BLaER1 (cell line): ENCODE measurements around the gene OXCT1.
"Not testable (repeated sequence)": the region's sequence is repeated elsewhere in the genome, so short reads cannot be mapped to it uniquely, and the experiment has no call there.

Source experiments
- H3K27ac ChIP-seq: shearing (Covaris generic); formaldehyde crosslinking; 2 replicates; pipeline ENCODE4 v1.8.1; 2022
- H3K27me3 ChIP-seq: shearing (Covaris generic); formaldehyde crosslinking; 2 replicates; pipeline ENCODE4 v1.8.1; 2022
- H3K36me3 ChIP-seq: shearing (Covaris generic); formaldehyde crosslinking; 2 replicates; pipeline ENCODE4 v1.8.1; 2022
- H3K4me1 ChIP-seq: shearing (Covaris generic); formaldehyde crosslinking; 2 replicates; pipeline ENCODE4 v1.8.1; 2022
- H3K4me2 ChIP-seq: shearing (Covaris generic); formaldehyde crosslinking; 2 replicates; pipeline ENCODE4 v1.8.1; 2022
- H3K4me3 ChIP-seq: shearing (Covaris generic); formaldehyde crosslinking; 2 replicates; pipeline ENCODE4 v1.8.1; 2022
- H3K9ac ChIP-seq: shearing (Covaris generic); formaldehyde crosslinking; 2 replicates; pipeline ENCODE4 v1.8.1; 2022
- H3K9me3 ChIP-seq: shearing (Covaris generic); formaldehyde crosslinking; 2 replicates; pipeline ENCODE4 v1.8.1; 2022
- H4K20me1 ChIP-seq: shearing (Covaris generic); formaldehyde crosslinking; 2 replicates; pipeline ENCODE4 v1.8.1; 2022
- Cebpa-rat ChIP-seq: shearing (Covaris generic); IDR thresholded peaks from 2 replicates; pipeline ENCODE4 v1.8.1; 2022

The OXCT1 gene

DNA sequence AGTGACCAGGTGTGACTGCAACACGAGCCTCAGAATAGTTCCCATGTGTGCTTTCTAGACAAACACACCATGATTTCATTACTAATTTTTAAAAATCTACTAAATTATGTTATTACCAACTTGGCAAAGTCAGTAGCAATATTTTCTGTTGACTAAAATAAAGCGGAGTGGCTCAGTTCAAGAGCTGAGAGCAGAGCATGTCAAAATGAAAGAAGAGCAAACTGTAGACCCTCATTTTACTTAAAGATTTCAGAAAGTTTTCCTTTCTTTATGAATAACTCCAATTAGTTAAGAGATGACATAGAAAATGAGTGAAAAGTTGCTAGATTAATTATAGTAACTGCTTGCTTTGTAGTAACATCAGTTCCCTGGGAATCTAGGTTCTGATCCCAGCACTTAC is 17.9 kb downstream of the OXCT1 start:
- Histone ChIP-seq H3K27ac (no peak overlapping the region), H3K4me2 (no peak overlapping the region), H4K20me1 (no peaks in the 10 kb centered on the region), H3K27me3 (no peaks in the 10 kb centered on the region), H3K4me3 (no peak overlapping the region), H3K4me1 (no peaks in the 10 kb centered on the region), H3K9me3 (peaks cover 14% of the 10 kb centered on the region), H3K36me3 (peaks cover 72% of the 10 kb centered on the region), H3K9ac (no peak overlapping the region)
- no peak for TF ChIP-seq Cebpa-rat

- no peak for TF ChIP-seq Cebpa-rat
- no peaks in the 10 kb centered on the region for H3K4me1 ChIP-seq
- no peak overlapping the region for H3K9ac ChIP-seq
- H3K4me2 ChIP-seq, result no peak overlapping the region
- H3K27me3 ChIP-seq, result no peaks in the 10 kb centered on the region
- H4K20me1 ChIP-seq, result no peaks in the 10 kb centered on the region
- no peak overlapping the region for H3K4me3 ChIP-seq
- H3K36me3 ChIP-seq, result peaks cover 67% of the 10 kb centered on the region
- peaks cover 14% of the 10 kb centered on the region for H3K9me3 ChIP-seq
- no peak overlapping the region for H3K27ac ChIP-seq
These were observed 19.1 kb downstream of the OXCT1 start for GRCh38 chr5:41851116-41851515.

GRCh38 chr5:41848983-41849382 is 21.2 kb downstream of the OXCT1 start:
- Histone ChIP-seq H3K4me1 (no peaks in the 10 kb centered on the region), H3K9me3 (peaks cover 14% of the 10 kb centered on the region), H3K9ac (no peak overlapping the region), H4K20me1 (no peaks in the 10 kb centered on the region), H3K36me3 (peaks cover 61% of the 10 kb centered on the region), H3K4me3 (no peak overlapping the region), H3K27me3 (no peaks in the 10 kb centered on the region), H3K27ac (no peak overlapping the region), H3K4me2 (no peak overlapping the region)
- TF ChIP-seq Cebpa-rat, result no peak

DNA sequence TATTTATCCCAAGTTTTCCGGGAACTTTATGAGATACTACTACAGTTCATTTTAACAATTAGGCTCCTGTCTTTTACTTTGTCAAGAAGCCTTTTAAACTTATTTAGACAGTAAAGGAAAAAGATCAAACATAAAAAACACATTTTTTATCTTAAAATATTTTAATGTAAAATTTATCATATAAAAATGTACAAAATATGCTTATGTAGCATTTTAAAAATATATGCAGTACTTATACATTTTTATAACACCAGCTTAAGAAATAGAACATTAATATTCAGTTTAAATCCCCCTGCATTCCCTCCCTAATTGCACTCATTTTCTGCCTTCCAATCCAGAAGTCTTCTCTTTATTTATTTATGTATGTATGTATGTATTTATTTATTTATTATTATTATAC is 24.5 kb downstream of the OXCT1 start:
- not testable (repeated sequence) for H3K27ac ChIP-seq, H3K4me3 ChIP-seq, H3K9ac ChIP-seq, H3K4me1 ChIP-seq, H3K27me3 ChIP-seq, H3K4me2 ChIP-seq, H4K20me1 ChIP-seq
- Histone ChIP-seq H3K36me3 (peaks cover 51% of the 10 kb centered on the region), H3K9me3 (peaks cover 14% of the 10 kb centered on the region)

DNA sequence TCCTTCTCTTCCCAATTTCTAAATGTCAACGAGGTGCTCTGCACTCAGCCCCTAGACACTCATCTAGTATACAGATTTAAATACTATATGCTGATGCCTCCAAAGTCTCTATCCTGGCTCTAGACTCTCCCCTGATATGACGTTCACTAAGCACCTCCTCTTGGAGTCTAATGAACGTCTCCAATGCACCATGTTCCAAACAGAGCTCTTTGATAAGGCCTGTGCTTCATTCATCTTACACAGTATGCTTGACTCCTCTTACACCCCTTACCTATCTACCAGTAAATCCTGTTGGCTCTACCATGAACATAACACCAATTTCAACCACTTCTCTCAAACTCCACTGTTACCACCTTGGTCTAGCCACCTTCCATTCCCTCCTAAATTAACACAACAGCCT is 25.7 kb downstream of the OXCT1 start:
- Histone ChIP-seq H3K36me3 (peaks cover 49% of the 10 kb centered on the region), H3K27ac (no peak overlapping the region)

GRCh38 chr5:41843456-41844370 is 26.5 kb downstream of the OXCT1 start:
- Histone ChIP-seq H3K9me3 (no peaks in the 10 kb centered on the region), H3K36me3 (peaks cover 49% of the 10 kb centered on the region), H4K20me1 (no peaks in the 10 kb centered on the region), H3K27ac (no peak overlapping the region), H3K4me3 (no peak overlapping the region), H3K27me3 (no peaks in the 10 kb centered on the region), H3K4me2 (no peak overlapping the region), H3K4me1 (no peaks in the 10 kb centered on the region), H3K9ac (no peak overlapping the region)
- no peak for TF ChIP-seq Cebpa-rat

More for the DNA sequence above, 25.7 kb downstream of the OXCT1 start:
- TF ChIP-seq Cebpa-rat, result no peak
- no peaks in the 10 kb centered on the region for H3K4me1 ChIP-seq
- no peaks in the 10 kb centered on the region for H4K20me1 ChIP-seq
- no peak overlapping the region for H3K4me2 ChIP-seq
- no peak overlapping the region for H3K9ac ChIP-seq
- H3K9me3 ChIP-seq, result peaks cover 7% of the 10 kb centered on the region
- no peaks in the 10 kb centered on the region for H3K27me3 ChIP-seq
- no peak overlapping the region for H3K4me3 ChIP-seq

DNA sequence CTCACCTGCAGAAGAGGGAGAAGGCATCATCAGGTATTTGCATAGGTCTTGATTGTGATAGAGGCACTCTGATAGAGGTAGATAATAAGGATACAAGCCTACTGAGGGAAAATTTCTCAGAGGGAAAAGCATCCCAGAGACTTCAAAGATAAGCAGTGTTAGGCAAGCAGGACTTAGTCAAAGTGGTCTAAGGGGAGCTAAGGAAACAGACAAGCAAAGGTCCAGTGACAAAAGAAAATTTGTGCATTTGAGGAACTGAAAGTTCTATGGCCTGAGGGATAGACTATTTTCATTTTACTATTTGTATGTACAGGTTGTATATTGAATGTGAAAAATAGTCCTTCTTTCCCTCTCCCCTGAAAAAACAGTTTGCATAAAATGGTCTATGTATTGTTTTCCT is 27.4 kb downstream of the OXCT1 start:
- Histone ChIP-seq H3K27ac (no peak overlapping the region), H3K36me3 (peaks cover 59% of the 10 kb centered on the region), H3K4me3 (no peak overlapping the region), H4K20me1 (no peaks in the 10 kb centered on the region), H3K9me3 (no peaks in the 10 kb centered on the region), H3K27me3 (no peaks in the 10 kb centered on the region), H3K4me2 (no peak overlapping the region), H3K9ac (no peak overlapping the region), H3K4me1 (no peaks in the 10 kb centered on the region)
- TF ChIP-seq Cebpa-rat, result no peak

DNA sequence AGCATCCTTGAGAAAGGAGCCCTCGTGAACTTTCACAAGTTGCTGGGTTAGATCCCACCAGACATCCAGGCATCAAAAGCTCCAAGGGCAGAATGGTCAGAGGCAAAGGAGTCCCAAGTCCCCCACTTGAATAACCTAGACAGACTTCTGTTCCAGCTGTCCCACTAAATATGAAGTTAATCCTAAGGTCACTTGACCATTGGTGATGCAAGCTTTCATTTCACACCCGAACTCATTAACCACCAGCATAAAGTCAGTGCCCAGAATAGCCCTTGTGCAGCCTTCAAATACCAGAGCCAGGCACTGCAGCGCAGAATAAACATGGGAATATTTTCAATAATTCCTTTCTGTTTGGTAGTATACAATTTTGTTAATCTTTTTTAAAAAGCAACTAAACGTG is 28.9 kb downstream of the OXCT1 start:
- H4K20me1 ChIP-seq, result no peaks in the 10 kb centered on the region
- no peak overlapping the region for H3K9ac ChIP-seq
- H3K4me2 ChIP-seq, result no peak overlapping the region
- H3K4me1 ChIP-seq, result no peaks in the 10 kb centered on the region
- no peaks in the 10 kb centered on the region for H3K9me3 ChIP-seq
- no peak for TF ChIP-seq Cebpa-rat
- H3K27ac ChIP-seq, result no peak overlapping the region
- no peaks in the 10 kb centered on the region for H3K27me3 ChIP-seq
- H3K36me3 ChIP-seq, result peaks cover 71% of the 10 kb centered on the region
- no peak overlapping the region for H3K4me3 ChIP-seq

- H3K36me3 ChIP-seq, result peaks cover 81% of the 10 kb centered on the region
- no peaks in the 10 kb centered on the region for H3K27me3 ChIP-seq
- no peak overlapping the region for H3K4me2 ChIP-seq
- H3K4me3 ChIP-seq, result no peak overlapping the region
- no peak for TF ChIP-seq Cebpa-rat
- no peaks in the 10 kb centered on the region for H4K20me1 ChIP-seq
- H3K4me1 ChIP-seq, result no peaks in the 10 kb centered on the region
- H3K9ac ChIP-seq, result no peak overlapping the region
- H3K9me3 ChIP-seq, result no peaks in the 10 kb centered on the region
- no peak overlapping the region for H3K27ac ChIP-seq
These were observed 30.0 kb downstream of the OXCT1 start for GRCh38 chr5:41840251-41840650.

DNA sequence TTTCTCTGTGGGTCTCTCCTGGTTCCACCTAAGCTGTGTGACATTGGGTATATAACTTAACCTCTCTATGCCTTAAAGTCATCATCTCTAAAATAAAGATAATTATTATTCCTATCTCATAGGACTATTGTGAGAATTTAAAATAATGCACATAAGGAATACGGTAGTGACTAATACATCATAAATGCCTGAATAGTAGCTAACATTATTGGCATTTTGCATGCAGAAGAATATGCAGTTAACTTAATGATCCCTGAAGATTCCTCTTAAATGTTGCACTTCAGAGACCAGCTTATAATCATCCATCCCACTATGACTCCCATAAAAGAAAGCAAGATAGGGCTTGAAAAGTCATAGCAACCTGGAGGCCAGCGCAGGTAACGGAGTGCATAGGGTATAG is 32.4 kb downstream of the OXCT1 start:
- no peak overlapping the region for H3K9ac ChIP-seq
- H3K27ac ChIP-seq, result no peak overlapping the region
- H3K4me2 ChIP-seq, result no peak overlapping the region
- no peaks in the 10 kb centered on the region for H4K20me1 ChIP-seq
- peaks cover 77% of the 10 kb centered on the region for H3K36me3 ChIP-seq
- H3K4me3 ChIP-seq, result no peak overlapping the region
- H3K27me3 ChIP-seq, result no peaks in the 10 kb centered on the region
- no peaks in the 10 kb centered on the region for H3K4me1 ChIP-seq
- no peaks in the 10 kb centered on the region for H3K9me3 ChIP-seq
- TF ChIP-seq Cebpa-rat, result no peak

- no peak overlapping the region for H3K9ac ChIP-seq
- TF ChIP-seq Cebpa-rat, result no peak
- H3K36me3 ChIP-seq, result peaks cover 82% of the 10 kb centered on the region
- no peak overlapping the region for H3K4me2 ChIP-seq
- no peaks in the 10 kb centered on the region for H3K4me1 ChIP-seq
- no peak overlapping the region for H3K27ac ChIP-seq
- no peaks in the 10 kb centered on the region for H4K20me1 ChIP-seq
- no peaks in the 10 kb centered on the region for H3K9me3 ChIP-seq
- H3K27me3 ChIP-seq, result no peaks in the 10 kb centered on the region
- no peak overlapping the region for H3K4me3 ChIP-seq
These were observed 34.6 kb downstream of the OXCT1 start for GRCh38 chr5:41835645-41836044.
